Gastrocnemius medialis (tissue), 4 donors: ENCODE results near the gene TFIP11.

Experiments
- CTCF ChIP-seq, 5 experiments: fragments of 450-650 bp in 3 of 5; fragments of 200-600 bp in 2 of 5; sonication (generic) in 2 of 5; IDR thresholded peaks in 4 of 5; conservative IDR thresholded peaks in 1 of 5; 1 replicate in 4 of 5; 2 replicates in 1 of 5; pipeline ENCODE4 v1.5.1; 2016 to 2019; ENCODE audit warnings: antibody characterized with exemption in 5 of 5, mild to moderate bottlenecking in 3 of 5, moderate library complexity in 3 of 5
- POLR2A ChIP-seq, 2 donors: fragments of 450-650 bp; IDR thresholded peaks; one replicate each; pipeline ENCODE4 v1.6.1; 2017; ENCODE audit warnings: antibody characterized with exemption in 2 of 2, mild to moderate bottlenecking in 2 of 2, moderate library complexity in 2 of 2

DNA sequence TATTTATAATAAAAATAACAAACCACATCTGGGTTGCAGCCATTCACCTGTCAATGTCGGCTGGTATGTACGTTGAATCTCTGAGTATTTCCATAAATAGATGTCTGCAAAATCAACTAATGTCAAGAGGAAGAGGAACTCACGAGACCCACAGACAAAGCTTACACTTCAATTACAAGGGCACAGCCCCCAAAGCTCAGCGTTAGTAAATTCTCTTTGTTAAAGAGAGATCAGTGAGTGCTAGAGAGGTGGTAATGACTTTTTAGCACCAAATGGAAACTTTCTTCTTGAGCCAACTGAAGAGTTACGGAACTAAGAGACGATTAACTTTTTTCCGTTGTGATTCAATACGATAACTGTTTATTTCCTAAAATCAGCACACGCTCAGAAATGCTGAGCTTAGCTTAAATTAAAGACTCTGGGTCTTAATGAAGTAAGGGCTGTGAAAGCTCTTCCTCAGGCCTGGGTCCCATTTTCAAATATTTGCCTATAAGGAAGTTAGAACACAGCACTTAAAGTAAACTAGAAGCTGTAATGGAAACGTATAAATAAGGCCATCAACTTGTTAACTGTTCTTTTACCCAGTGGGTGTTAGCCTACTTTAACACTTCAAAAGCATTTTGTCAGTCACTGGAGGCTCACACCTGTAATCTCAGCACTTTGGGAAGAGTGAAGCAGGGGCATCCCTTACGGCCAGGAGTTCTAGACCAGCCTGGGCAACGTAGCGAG, 22.8 kb upstream of the TFIP11 start:
- no peak for TF ChIP-seq CTCF (IDR thresholded peaks at IDR 0.05 in 4 of 5, conservative IDR thresholded peaks at IDR 0.05 in 1 of 5)
- TF ChIP-seq POLR2A (IDR thresholded peaks at IDR 0.05): no peak
